Measurements from ENCODE around the gene ADGRG2.
"Not testable (repeated sequence)": the region's sequence is repeated elsewhere in the genome, so short reads cannot be mapped to it uniquely, and the experiment has no call there.

The ADGRG2 gene

DNA sequence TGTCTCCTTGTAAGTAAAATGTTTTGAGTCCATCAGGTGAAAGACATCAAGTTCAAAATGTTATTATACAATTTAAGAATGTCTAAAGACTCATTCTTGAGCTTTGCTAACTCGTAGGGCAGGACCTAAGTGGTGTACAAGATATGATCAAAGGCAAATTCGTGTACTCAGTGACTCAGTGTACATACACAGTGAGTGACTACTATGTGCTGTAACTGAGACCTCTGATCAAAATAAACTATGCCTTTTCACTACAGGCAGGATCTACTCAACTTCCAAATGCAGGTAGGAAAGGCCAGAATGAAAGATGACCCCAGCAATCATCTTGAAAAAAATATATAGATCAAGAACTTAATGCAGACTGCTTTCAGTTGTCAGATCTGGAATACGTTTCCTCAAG lies 49.9 kb downstream of the ADGRG2 start:
- Histone ChIP-seq H3K4me3 (ENCODE audit: low read length) (no peak overlapping the region), H3K9me3 (ENCODE audit: insufficient read depth, low read depth, low read length) (no peaks in the 10 kb centered on the region), H3K4me1 (ENCODE audit: insufficient read depth, low read length) (no peaks in the 10 kb centered on the region), H3K27ac (ENCODE audit: low read length) (no peak overlapping the region), H3K36me3 (ENCODE audit: insufficient read depth, low read depth, low read length) (no peaks in the 10 kb centered on the region), H3K9ac (ENCODE audit: low read depth, low read length) (no peak overlapping the region), H3K27me3 (ENCODE audit: insufficient read depth, low read length) (no peaks in the 10 kb centered on the region)

- Histone ChIP-seq H3K9ac (ENCODE audit: low read depth, low read length) (no peak overlapping the region), H3K9me3 (ENCODE audit: insufficient read depth, low read depth, low read length) (no peaks in the 10 kb centered on the region), H3K27me3 (ENCODE audit: insufficient read depth, low read length) (no peaks in the 10 kb centered on the region), H3K27ac (ENCODE audit: low read length) (no peak overlapping the region), H3K4me3 (ENCODE audit: low read length) (no peak overlapping the region), H3K4me1 (ENCODE audit: insufficient read depth, low read length) (no peaks in the 10 kb centered on the region), H3K36me3 (ENCODE audit: insufficient read depth, low read depth, low read length) (no peaks in the 10 kb centered on the region)
Observed at GRCh38 chrX:19070555-19070994, 51.7 kb downstream of the ADGRG2 start.

GRCh38 chrX:19066987-19067386 lies 55.3 kb downstream of the ADGRG2 start:
- not testable (repeated sequence) for H3K9me3 ChIP-seq (ENCODE audit: insufficient read depth, low read depth, low read length); H3K4me1 ChIP-seq (ENCODE audit: insufficient read depth, low read length); H3K27ac ChIP-seq (ENCODE audit: low read length); H3K4me3 ChIP-seq (ENCODE audit: low read length); H3K9ac ChIP-seq (ENCODE audit: low read depth, low read length); H3K36me3 ChIP-seq (ENCODE audit: insufficient read depth, low read depth, low read length); H3K27me3 ChIP-seq (ENCODE audit: insufficient read depth, low read length)

GRCh38 chrX:19065535-19065934 lies 56.7 kb downstream of the ADGRG2 start:
- Histone ChIP-seq H3K4me3 (ENCODE audit: low read length) (no peak overlapping the region), H3K4me1 (ENCODE audit: insufficient read depth, low read length) (no peaks in the 10 kb centered on the region), H3K9ac (ENCODE audit: low read depth, low read length) (no peak overlapping the region), H3K27me3 (ENCODE audit: insufficient read depth, low read length) (no peaks in the 10 kb centered on the region), H3K9me3 (ENCODE audit: insufficient read depth, low read depth, low read length) (no peaks in the 10 kb centered on the region), H3K36me3 (ENCODE audit: insufficient read depth, low read depth, low read length) (no peaks in the 10 kb centered on the region), H3K27ac (ENCODE audit: low read length) (no peak overlapping the region)

- H3K27ac ChIP-seq (ENCODE audit: low read length), result no peak overlapping the region
- H3K9ac ChIP-seq (ENCODE audit: low read depth, low read length), result no peak overlapping the region
- H3K36me3 ChIP-seq (ENCODE audit: insufficient read depth, low read depth, low read length), result no peaks in the 10 kb centered on the region
- H3K4me3 ChIP-seq (ENCODE audit: low read length), result no peak overlapping the region
- H3K4me1 ChIP-seq (ENCODE audit: insufficient read depth, low read length), result no peaks in the 10 kb centered on the region
- H3K27me3 ChIP-seq (ENCODE audit: insufficient read depth, low read length), result no peaks in the 10 kb centered on the region
- no peaks in the 10 kb centered on the region for H3K9me3 ChIP-seq (ENCODE audit: insufficient read depth, low read depth, low read length)
Observed at GRCh38 chrX:19064175-19064574, 58.1 kb downstream of the ADGRG2 start.

GRCh38 chrX:19063030-19063429 lies 59.2 kb downstream of the ADGRG2 start:
- H3K4me1 ChIP-seq (ENCODE audit: insufficient read depth, low read length), result no peaks in the 10 kb centered on the region
- H3K4me3 ChIP-seq (ENCODE audit: low read length), result no peak overlapping the region
- no peak overlapping the region for H3K9ac ChIP-seq (ENCODE audit: low read depth, low read length)
- H3K9me3 ChIP-seq (ENCODE audit: insufficient read depth, low read depth, low read length), result no peaks in the 10 kb centered on the region
- H3K36me3 ChIP-seq (ENCODE audit: insufficient read depth, low read depth, low read length), result no peaks in the 10 kb centered on the region
- no peaks in the 10 kb centered on the region for H3K27me3 ChIP-seq (ENCODE audit: insufficient read depth, low read length)
- H3K27ac ChIP-seq (ENCODE audit: low read length), result no peak overlapping the region

- no peak overlapping the region for H3K27ac ChIP-seq (ENCODE audit: low read length)
- H3K4me3 ChIP-seq (ENCODE audit: low read length), result no peak overlapping the region
- no peaks in the 10 kb centered on the region for H3K9me3 ChIP-seq (ENCODE audit: insufficient read depth, low read depth, low read length)
- H3K4me1 ChIP-seq (ENCODE audit: insufficient read depth, low read length), result no peaks in the 10 kb centered on the region
- H3K9ac ChIP-seq (ENCODE audit: low read depth, low read length), result no peak overlapping the region
- H3K27me3 ChIP-seq (ENCODE audit: insufficient read depth, low read length), result no peaks in the 10 kb centered on the region
- H3K36me3 ChIP-seq (ENCODE audit: insufficient read depth, low read depth, low read length), result no peaks in the 10 kb centered on the region
Observed at GRCh38 chrX:19059067-19059466, 63.2 kb downstream of the ADGRG2 start.

DNA sequence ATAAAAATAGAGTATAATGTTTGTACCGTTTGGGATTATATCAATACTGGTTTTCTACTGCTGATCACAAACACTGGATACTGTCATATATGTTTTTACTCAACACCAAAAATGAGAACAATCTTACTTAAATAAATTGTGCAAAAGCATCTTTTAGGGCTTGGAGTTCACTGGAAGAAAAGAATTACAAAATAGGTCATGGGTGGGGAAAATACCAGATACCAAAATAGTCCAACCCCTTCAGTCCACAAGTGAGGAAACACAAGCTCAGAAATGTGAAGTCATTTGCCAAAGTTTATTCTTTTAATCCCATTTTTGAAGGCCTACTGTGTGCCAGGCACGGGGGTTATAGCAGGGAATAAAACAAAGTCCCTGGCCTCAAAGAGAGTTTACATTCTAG lies 64.4 kb downstream of the ADGRG2 start:
- Histone ChIP-seq H3K9ac (ENCODE audit: low read depth, low read length) (no peak overlapping the region), H3K27me3 (ENCODE audit: insufficient read depth, low read length) (no peaks in the 10 kb centered on the region), H3K9me3 (ENCODE audit: insufficient read depth, low read depth, low read length) (no peaks in the 10 kb centered on the region), H3K27ac (ENCODE audit: low read length) (no peak overlapping the region), H3K4me1 (ENCODE audit: insufficient read depth, low read length) (no peaks in the 10 kb centered on the region), H3K36me3 (ENCODE audit: insufficient read depth, low read depth, low read length) (no peaks in the 10 kb centered on the region), H3K4me3 (ENCODE audit: low read length) (no peak overlapping the region)

DNA sequence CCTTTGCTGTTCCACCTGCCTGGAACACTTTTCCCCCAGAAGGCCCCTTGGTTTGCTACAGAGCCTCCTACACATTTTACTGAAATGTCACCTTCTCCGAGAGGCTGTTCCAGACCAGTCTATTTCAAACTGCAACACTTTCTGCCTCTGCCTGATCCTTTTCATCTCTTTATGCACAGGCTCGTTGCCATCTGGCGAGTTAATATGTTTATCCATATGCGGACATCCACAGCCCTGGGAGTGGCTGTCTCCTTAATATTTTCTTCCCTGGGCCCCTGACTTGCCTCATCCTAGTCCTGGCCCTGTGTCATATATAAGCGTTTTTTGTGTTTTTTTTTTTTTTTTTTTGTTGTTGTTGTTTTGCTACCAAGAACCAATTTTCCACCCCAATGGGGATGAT lies 73.2 kb downstream of the ADGRG2 start:
- Histone ChIP-seq H3K9ac (ENCODE audit: low read depth, low read length) (no peak overlapping the region), H3K27ac (ENCODE audit: low read length) (no peak overlapping the region), H3K36me3 (ENCODE audit: insufficient read depth, low read depth, low read length) (no peaks in the 10 kb centered on the region), H3K27me3 (ENCODE audit: insufficient read depth, low read length) (no peaks in the 10 kb centered on the region), H3K4me3 (ENCODE audit: low read length) (no peak overlapping the region), H3K9me3 (ENCODE audit: insufficient read depth, low read depth, low read length) (no peaks in the 10 kb centered on the region), H3K4me1 (ENCODE audit: insufficient read depth, low read length) (no peaks in the 10 kb centered on the region)

GRCh38 chrX:19046343-19047215 lies 75.7 kb downstream of the ADGRG2 start:
- Histone ChIP-seq H3K36me3 (ENCODE audit: insufficient read depth, low read depth, low read length) (no peaks in the 10 kb centered on the region), H3K27ac (ENCODE audit: low read length) (no peak overlapping the region), H3K27me3 (ENCODE audit: insufficient read depth, low read length) (no peaks in the 10 kb centered on the region), H3K9me3 (ENCODE audit: insufficient read depth, low read depth, low read length) (no peaks in the 10 kb centered on the region), H3K9ac (ENCODE audit: low read depth, low read length) (no peak overlapping the region), H3K4me1 (ENCODE audit: insufficient read depth, low read length) (no peaks in the 10 kb centered on the region), H3K4me3 (ENCODE audit: low read length) (no peak overlapping the region)

GRCh38 chrX:19040373-19040772 lies 81.9 kb downstream of the ADGRG2 start:
- Histone ChIP-seq H3K9ac (ENCODE audit: low read depth, low read length) (no peak overlapping the region), H3K4me1 (ENCODE audit: insufficient read depth, low read length) (no peaks in the 10 kb centered on the region), H3K4me3 (ENCODE audit: low read length) (no peak overlapping the region), H3K36me3 (ENCODE audit: insufficient read depth, low read depth, low read length) (no peaks in the 10 kb centered on the region), H3K9me3 (ENCODE audit: insufficient read depth, low read depth, low read length) (no peaks in the 10 kb centered on the region), H3K27me3 (ENCODE audit: insufficient read depth, low read length) (no peaks in the 10 kb centered on the region), H3K27ac (ENCODE audit: low read length) (no peak overlapping the region)

- no peaks in the 10 kb centered on the region for H3K27me3 ChIP-seq (ENCODE audit: insufficient read depth, low read length)
- H3K36me3 ChIP-seq (ENCODE audit: insufficient read depth, low read depth, low read length), result no peaks in the 10 kb centered on the region
Observed at GRCh38 chrX:19034025-19034424, 88.2 kb downstream of the ADGRG2 start.

More at GRCh38 chrX:19034025-19034424, 88.2 kb downstream of the ADGRG2 start:
- Histone ChIP-seq H3K27ac (ENCODE audit: low read length) (no peak overlapping the region), H3K4me1 (ENCODE audit: insufficient read depth, low read length) (no peaks in the 10 kb centered on the region), H3K4me3 (ENCODE audit: low read length) (no peak overlapping the region), H3K9ac (ENCODE audit: low read depth, low read length) (no peak overlapping the region), H3K9me3 (ENCODE audit: insufficient read depth, low read depth, low read length) (no peaks in the 10 kb centered on the region)
